ENCODE data around the gene PCSK1N.
"Not testable (repeated sequence)": the region's sequence is repeated elsewhere in the genome, so short reads cannot be mapped to it uniquely, and the experiment has no call there.

GRCh38 chrX:48876944-48877343 lies 41.5 kb upstream of the PCSK1N start:
- TF ChIP-seq EZH2 (IDR thresholded peaks at IDR 0.05); POLR2AphosphoS5 (IDR thresholded peaks at IDR 0.05; ENCODE audit: borderline replicate concordance, low read depth, low read length): not testable (repeated sequence)

Measured in SK-N-MC (cell line).